NAMALWA (cell line): ENCODE data around the gene ETFB.
"Not testable (repeated sequence)": the region's sequence is repeated elsewhere in the genome, so short reads cannot be mapped to it uniquely, and the experiment has no call there.

Experiments
- DNase-seq: peaks from one replicate; pipeline ENCODE4 v3.0.0-alpha.2; 2015; ENCODE audit warnings: low spot score

Gene ETFB

DNA sequence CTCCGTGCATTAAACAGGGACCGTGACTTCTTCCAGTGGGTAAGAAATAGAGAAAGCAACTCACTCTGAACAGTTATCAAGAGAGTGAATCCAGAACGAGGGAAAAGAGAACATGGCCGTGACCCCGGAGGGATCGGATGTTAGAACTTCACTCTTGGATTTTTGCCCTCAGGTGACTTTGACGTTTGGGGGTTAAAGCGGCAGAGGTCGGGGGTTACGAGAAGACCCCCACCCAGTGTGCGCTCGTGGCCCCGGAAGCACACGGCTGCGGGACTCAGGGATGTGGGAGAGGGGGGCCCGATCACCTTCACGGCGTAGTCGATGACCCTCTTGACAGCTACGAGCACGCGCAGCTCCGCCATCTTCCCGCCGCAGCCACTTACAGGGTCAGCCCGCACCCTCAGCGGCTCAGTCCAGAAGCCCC, at the start of gene ETFB:
Gene ETFB, minus strand, starts transcription at position 424 of the 424 bp plus-strand sequence. Its CDS starts 62 bp downstream, at position 362.
- no peak for DNase-seq

GRCh38 chr19:51415187-51415586, 49.0 kb upstream of the ETFB start:
- DNase-seq, result no peak

GRCh38 chr19:51410950-51411748, 45.0 kb upstream of the ETFB start:
- DNase-seq, result no peak

- peak; percentile 76 for DNase-seq
Measured at GRCh38 chr19:51407511-51408131, 41.4 kb upstream of the ETFB start.

DNA sequence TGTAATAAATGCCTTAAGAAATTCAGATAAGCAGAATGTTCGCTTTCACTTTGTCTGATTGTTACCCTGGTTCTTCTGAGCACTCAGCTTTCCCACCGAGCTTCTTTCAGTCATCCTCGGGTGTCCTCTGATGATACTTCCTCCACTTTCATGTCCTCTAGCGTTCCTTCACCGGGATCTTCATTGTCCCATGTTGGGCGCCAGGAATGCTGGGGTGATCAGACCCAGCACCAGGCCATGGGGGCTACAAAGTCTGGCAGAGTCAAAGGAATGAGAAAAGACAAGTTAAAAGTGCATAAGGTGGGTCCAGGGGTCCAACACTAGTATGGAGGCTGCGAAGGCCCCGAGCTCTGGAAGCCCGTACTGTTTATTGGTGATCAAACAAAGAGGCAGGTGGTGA, 35.9 kb upstream of the ETFB start:
- DNase-seq, result no peak

DNA sequence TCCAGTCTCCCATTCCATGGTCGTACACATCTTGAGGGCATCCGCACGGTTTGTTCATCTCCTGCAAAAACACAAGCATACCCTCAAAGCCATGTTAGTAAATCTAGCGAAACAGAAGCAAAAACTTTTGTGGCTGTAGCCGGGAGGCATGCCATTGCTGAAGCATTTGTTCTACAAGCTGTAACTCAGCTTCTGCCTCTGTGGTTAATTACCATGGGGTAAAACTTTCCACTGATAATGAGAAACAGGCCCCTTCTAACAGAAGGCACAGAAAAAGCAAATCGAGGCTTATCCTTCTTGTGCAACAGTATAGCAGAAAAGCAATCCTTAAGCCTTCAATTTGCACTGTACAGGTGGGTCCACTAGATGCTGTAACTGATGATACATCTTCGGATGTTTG, 33.7 kb upstream of the ETFB start:
- DNase-seq, result not testable (repeated sequence)

DNA sequence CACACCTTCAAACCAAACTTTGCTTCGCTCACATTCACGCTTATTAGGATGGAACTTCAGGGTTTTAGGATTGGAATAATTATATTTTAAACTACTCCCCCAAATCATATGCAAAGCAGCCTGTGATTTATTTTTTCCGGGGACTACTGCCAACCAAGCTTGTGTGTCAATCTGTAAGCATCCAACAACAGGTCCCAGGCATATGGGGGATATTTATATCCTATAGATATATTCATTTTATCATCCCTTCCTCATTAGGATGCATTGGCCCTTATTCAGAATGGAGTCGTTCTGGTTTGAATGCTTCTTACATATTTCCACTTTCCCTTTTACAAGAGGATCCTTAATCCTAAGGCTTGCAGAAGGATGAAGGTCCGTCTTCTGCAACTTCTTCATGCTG, 33.0 kb upstream of the ETFB start:
- DNase-seq, result no peak

- DNase-seq, result peak; percentile 72
Measured at GRCh38 chr19:51398096-51398704, 32.0 kb upstream of the ETFB start.

- not testable (repeated sequence) for DNase-seq
Measured at GRCh38 chr19:51397453-51397852, 31.3 kb upstream of the ETFB start.

DNA sequence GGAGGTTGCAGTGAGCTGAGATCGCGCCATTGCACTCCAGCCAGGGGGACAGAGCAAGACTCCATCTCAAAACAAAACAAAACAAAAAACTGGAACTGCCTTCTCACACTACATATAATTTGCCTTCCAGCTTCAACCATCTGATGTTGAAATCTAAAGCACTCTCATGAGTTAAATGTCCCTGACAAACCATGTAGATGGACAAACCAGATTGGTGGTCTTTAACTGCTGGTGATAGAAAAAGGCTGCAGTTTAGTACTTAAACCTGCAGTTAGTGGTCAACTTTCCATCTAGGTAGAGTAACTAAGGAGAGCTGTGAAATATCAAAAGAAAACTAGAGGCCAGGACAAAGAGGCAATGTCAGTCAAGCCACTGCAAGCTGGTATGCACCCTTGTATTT, 30.0 kb upstream of the ETFB start:
- no peak for DNase-seq

DNA sequence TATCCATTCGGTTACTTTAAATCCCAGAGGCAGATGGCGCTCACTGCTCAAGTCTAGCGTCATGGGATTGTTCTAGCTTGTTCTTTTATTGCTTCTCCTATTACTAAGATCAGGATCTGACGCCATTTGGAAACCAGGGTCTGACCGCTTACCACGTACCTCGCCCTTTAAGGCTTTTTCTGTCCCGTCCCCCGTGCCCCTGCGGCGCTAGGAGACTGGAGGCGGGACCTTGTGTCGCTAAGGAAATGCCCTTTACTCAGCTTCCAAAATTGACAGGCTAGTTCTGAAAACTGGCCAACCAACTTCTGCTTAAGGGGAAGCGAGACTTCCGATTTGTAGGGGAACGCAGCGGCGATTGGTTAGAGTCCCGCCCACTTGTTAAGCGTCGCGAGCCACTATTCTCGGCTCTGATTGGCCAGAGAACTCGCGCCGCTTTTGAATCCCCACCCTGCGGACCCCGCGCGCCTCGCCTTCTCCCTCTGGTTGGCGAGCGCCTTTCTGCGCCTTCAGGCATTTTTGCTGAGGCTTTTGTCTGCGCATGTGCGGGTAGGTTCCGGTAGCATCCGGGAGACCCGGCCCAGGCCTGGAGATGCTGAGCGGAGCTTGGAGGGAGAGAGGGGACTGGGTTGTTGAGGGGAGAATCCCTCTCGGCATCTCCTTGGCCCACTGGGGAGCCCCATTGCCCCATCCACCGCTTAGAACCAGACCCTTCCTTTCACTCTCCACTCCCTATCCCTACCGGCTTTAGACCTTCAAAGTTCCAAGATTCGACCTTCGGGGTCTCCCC, 28.1 kb upstream of the ETFB start:
- peak; percentile 99 for DNase-seq

DNA sequence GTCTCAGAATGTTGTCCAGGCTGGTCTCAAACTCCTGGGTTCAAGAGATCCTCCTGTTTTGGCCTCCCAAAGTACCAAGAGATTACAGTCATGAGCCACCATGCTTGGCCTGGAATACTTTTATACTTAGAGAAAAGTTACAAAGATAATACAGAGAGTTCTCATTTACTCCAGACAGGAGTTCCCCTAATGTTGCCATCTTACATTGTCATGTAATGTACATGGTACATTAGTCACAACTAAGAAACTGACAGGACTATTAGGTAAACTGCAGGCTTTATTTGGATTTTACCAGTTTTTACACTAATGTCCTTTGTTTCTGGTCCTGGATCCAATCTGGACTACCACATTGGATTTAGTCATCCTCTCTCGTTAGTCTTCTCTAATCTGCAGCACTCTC, 26.5 kb upstream of the ETFB start:
- DNase-seq, result no peak

GRCh38 chr19:51391073-51391611, 25.0 kb upstream of the ETFB start:
- no peak for DNase-seq

GRCh38 chr19:51389143-51389542, 23.0 kb upstream of the ETFB start:
- DNase-seq, result no peak

DNA sequence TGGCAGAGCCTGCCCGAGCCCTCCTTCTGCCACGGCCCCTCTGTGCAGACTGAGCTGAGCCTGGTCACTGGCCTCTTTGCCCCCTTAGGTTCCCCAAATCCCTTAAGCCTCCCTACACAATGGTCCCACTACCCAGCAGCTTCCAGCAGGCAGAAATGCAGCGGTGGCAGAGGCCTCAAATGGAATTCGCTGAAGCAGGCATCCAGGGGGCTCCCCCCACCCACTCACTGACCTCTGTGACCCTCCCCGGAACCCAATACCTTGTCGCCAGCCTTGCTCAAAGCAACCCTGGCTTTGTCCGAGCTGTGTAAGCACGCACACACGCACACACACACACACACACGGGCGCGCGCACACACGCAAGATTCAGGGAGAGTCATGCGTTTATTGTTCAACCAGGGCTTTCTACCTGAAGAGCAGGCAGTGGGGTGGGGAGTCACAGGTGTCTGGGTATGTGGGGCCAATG, 21.8 kb upstream of the ETFB start, which contains the start of gene LIM2:
Gene LIM2, minus strand, starts transcription at position 51 of the 466 bp plus-strand sequence. CDS start 531 bp downstream, outside the sequence.
- DNase-seq, result no peak

GRCh38 chr19:51386882-51387520, 20.8 kb upstream of the ETFB start:
- DNase-seq, result no peak

- DNase-seq, result no peak
Measured at GRCh38 chr19:51382004-51382403, 15.8 kb upstream of the ETFB start.

DNA sequence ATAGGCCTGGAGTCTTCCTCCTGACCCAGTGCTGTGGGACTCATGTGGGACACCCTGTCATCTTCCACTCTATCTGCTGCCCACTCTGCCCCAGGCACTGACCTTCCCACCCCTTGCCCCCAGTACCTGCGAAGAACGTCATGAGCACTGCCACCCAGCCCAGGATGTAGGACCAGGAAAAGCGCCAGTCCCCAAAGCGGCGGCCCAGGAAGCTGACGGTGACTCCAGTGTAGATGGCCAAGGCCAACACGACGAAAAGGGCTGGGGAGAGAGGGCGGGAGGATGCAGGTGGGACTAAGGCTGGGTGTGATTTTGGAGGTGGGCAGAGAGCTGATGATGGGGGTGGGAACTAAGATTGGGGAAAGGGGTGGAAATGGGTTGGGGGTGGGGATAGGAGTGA, 14.2 kb upstream of the ETFB start:
- DNase-seq, result no peak

DNA sequence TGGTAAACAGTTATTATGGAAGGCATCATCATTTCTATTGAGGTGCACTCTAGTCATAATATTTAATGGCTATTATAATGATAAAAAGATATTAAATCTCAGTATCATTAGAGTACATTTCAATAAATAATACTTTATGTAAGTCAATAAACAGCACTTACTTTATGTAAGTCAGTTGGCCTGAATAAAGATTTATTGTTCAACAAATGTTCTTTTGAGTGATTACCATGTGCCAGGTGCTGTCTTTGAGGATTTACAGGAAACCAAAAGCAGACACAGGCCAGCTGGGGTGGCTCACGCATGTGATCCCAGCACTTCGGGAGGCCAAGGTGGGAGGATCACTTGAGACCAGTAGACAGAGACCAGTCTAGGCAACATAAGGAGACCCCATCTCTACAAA, 11.2 kb upstream of the ETFB start:
- no peak for DNase-seq

- DNase-seq, result no peak
Measured at GRCh38 chr19:51375504-51376221, 9.5 kb upstream of the ETFB start.
